Measurements from ENCODE around the gene HOXD10.

The HOXD10 gene

GRCh38 chr2:176129813-176130146 lies 13.2 kb downstream of the HOXD10 start:
- peak overlapping the region; percentile 44 for H3K4me3 ChIP-seq (ENCODE audit: low read length)

GRCh38 chr2:176130147-176130956 lies 13.8 kb downstream of the HOXD10 start:
- peak overlapping the region; percentile 22; the same call in 1 of the 2 replicates for H3K4me3 ChIP-seq (ENCODE audit: low read length)
- no peak for DNase-seq (ENCODE audit: low read depth, low spot score)

More at GRCh38 chr2:176129813-176130146, 13.2 kb downstream of the HOXD10 start:
- no peak for DNase-seq (ENCODE audit: low read depth, low spot score)

DNA sequence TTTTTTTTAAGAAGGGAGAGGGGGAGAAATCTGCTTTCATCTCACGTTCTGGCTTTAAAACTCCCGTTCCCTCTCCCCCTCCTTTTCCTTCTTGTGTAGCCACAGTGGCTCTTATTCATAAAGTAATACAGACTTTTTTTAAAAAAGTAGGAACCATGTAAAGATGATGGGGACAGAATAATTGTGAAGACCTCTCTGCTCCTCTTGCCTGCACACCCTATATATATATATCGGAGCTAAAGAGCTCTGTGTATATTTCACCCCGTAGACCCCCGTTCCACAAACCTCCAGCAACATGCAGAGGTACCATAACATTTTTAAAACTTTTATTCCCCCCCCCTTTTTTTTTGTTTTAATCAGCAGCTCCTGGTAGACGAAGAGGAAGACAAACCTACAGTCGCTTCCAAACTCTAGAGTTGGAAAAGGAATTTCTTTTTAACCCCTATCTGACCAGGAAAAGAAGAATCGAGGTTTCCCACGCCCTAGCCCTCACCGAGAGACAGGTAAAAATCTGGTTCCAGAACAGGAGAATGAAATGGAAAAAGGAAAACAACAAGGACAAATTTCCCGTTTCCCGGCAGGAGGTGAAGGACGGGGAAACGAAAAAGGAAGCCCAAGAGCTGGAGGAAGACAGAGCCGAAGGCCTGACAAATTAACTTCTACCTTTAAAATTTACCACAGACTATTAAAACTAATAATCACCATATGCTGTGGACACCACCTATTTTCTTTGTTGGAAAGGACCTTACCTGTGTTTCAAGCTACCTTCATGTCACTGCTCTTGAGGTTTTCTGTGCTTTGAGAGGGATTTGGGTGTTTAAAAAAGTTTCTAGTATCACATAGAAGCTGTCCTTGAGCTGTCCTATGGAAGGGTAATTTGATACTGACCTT lies 14.6 kb downstream of the HOXD10 start:
- DNase-seq (ENCODE audit: low read depth, low spot score), result no peak
- H3K4me3 ChIP-seq (ENCODE audit: low read length), result peak overlapping the region; percentile 22; the same call in 1 of the 2 replicates

DNA sequence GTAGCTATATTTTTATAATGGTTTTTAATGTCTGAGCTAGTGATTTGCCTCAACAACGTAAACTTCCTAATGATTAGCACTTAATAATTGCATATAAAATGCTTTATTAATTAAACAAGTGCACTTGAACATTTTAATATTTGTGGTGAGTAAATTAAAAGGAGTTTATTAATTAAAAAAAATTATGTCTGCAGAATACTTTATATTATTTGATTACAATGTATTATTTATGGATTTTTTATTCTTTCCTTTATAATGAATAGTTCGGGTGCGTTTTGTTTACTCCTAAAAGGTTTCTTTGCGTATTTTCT lies 15.2 kb downstream of the HOXD10 start:
- DNase-seq (ENCODE audit: low read depth, low spot score), result no peak
- H3K4me3 ChIP-seq (ENCODE audit: low read length), result 0 out of 2 replicates have a peak overlapping the region, but pooled peaks have one; percentile 5

DNA sequence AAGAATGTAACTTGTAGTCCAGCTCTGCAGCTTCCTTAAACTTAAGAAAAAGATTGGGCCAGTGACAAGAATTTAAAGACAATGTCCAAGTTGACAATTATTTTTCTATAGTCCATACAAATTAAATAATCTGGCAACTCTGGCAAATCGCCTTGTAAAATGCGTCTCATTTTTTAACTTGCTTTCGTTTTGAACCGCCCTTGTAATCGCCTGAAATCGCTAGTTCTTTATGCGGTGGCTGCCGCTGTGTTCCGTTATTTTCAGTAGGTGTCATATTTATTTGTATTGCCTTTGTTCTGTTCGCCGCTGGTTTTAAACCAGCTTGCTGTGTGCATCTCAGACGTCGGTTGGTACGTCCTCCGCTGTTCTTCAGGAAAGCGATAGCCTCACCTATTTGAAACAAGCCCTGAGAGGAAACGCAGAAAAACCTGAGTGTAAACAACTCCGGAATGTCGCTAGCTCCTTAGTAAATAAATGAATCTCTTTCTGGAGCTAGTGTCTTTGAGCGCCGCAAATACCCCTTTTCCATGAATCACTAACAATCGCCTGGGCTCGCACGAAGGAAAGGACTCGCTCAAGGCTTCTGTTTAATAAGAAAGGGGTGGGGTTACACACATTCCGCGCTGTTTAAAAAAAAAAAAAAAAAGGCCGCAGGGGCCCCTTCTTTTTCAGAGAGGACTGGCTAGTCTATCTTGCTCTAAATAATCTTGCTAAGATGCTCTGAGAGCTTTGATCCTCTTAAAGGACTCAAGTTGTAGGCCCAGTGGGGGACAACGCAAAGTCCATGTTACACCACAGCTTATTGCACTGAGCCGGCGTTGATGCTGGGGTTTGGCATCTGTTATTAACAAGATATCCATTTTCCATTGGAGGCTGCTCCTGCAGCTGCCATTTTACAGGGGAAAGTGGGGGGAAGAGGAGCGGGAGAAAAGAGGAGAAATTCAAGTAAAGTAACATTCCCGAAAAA lies 15.9 kb downstream of the HOXD10 start:
- peak; percentile 28 for DNase-seq (ENCODE audit: low read depth, low spot score)
- peak overlapping the region; percentile 5; the same call in 1 of the 2 replicates for H3K4me3 ChIP-seq (ENCODE audit: low read length)

- no peak for DNase-seq (ENCODE audit: low read depth, low spot score)
- no peak overlapping the region for H3K4me3 ChIP-seq (ENCODE audit: low read length)
Observed at GRCh38 chr2:176133389-176133788, 16.8 kb downstream of the HOXD10 start.

DNA sequence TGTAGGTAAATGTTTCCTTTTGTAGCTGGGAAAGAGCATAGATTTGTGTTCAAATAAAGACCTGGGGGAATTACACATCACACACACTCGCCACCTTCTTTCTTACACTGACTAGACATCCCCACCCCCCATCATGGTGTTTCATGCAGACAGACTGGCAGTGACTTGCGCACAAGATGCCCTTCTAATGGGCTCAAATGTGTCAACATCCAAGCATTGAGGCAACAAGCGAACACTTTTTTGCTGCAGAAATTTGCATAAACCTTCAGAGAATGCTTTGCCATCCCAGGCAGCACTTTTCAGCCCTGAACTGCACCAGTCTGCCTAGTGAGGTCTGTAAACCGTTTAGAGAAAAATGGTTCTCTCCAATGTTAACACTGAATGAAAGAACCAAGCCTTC lies 17.5 kb downstream of the HOXD10 start:
- DNase-seq (ENCODE audit: low read depth, low spot score), result no peak
- no peak overlapping the region for H3K4me3 ChIP-seq (ENCODE audit: low read length)

GRCh38 chr2:176135035-176135440 lies 18.5 kb downstream of the HOXD10 start:
- no peak overlapping the region for H3K4me3 ChIP-seq (ENCODE audit: low read length)
- DNase-seq (ENCODE audit: low read depth, low spot score), result no peak

- no peak for DNase-seq (ENCODE audit: low read depth, low spot score)
- no peak overlapping the region for H3K4me3 ChIP-seq (ENCODE audit: low read length)
Observed at GRCh38 chr2:176136374-176137251, 20.0 kb downstream of the HOXD10 start.

- no peak overlapping the region for H3K4me3 ChIP-seq (ENCODE audit: low read length)
- DNase-seq (ENCODE audit: low read depth, low spot score), result no peak
Observed at GRCh38 chr2:176137252-176137580, 20.6 kb downstream of the HOXD10 start.

GRCh38 chr2:176137906-176138305 lies 21.3 kb downstream of the HOXD10 start:
- H3K4me3 ChIP-seq (ENCODE audit: low read length), result no peak overlapping the region
- no peak for DNase-seq (ENCODE audit: low read depth, low spot score)

GRCh38 chr2:176138526-176138922 lies 21.9 kb downstream of the HOXD10 start:
- no peak for DNase-seq (ENCODE audit: low read depth, low spot score)
- no peak overlapping the region for H3K4me3 ChIP-seq (ENCODE audit: low read length)

DNA sequence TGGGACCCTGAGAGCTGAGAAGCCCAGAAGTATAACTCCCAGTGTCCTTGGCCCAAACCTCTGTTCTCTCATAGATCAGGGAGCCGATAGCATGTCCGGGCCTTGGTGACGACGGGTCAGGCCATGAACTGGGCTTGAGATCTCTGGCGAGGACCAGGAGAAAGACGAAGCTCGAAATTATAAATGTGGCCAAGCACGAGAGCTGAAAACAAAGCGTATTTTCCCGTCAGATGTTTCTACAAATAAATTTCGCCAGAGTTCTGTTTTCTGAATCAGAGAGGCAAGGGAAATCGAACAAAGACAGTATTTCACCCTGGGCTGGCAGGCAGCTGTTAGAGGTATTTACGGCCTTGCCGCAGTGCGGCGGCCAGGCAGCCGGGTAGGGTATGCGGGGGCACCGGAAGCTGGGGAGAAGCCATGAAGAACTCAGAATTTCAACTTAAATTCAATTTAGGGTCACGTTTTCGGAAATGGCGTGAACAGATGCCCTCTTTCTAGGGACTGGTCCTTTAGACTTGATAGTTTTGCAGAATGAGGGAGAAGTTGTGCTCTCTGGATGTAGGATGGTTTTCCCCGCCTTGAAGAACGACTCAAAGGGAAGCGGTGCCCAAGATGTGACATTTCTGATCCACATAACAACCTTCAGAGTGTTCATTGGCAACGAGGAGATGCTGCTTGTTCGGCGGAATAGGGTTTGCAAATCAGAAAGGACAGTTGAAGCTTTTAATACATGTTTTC lies 22.5 kb downstream of the HOXD10 start:
- no peak overlapping the region for H3K4me3 ChIP-seq (ENCODE audit: low read length)
- DNase-seq (ENCODE audit: low read depth, low spot score), result no peak

DNA sequence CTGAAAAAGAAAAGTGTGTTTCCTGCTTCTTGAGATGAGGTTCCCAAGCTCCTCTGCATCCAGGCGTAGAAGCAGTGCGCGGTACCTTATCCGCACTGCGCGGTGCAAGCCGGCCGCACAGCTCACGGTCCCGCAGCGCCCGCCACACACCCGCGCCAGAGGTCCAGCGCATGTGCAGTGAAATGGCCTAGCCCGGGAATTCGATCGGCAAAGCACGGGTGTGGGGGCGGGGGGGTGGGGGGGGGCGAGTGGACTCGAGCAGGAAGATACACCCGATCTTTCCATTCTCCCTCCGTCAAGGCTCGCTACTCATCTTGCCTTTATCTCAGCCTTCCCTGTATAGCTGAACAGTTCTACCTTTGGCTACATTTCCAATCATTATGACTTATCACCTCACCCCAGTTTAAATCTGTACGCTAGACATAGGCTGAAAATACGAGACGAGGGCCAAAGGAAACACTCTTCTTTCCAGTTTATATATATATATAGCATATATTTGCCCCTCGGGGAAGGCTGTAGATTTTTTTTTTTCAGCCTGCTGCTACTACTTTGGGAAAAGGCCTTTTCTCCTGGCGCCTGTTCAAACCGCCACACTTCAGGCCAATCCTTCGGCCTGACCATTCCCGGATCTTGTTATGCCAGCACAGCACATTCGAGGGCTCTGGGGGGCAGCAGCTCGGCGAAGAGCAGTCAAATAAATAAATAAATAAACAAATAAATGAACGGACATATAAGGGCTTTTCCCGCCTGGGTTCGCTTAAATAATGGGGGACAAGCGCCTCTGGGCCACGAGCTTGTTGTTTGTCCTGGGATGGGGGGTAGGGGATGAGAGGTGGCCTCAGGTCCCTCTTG lies 23.3 kb downstream of the HOXD10 start:
- no peak for DNase-seq (ENCODE audit: low read depth, low spot score)
- H3K4me3 ChIP-seq (ENCODE audit: low read length), result peak overlapping the region; percentile 49

DNA sequence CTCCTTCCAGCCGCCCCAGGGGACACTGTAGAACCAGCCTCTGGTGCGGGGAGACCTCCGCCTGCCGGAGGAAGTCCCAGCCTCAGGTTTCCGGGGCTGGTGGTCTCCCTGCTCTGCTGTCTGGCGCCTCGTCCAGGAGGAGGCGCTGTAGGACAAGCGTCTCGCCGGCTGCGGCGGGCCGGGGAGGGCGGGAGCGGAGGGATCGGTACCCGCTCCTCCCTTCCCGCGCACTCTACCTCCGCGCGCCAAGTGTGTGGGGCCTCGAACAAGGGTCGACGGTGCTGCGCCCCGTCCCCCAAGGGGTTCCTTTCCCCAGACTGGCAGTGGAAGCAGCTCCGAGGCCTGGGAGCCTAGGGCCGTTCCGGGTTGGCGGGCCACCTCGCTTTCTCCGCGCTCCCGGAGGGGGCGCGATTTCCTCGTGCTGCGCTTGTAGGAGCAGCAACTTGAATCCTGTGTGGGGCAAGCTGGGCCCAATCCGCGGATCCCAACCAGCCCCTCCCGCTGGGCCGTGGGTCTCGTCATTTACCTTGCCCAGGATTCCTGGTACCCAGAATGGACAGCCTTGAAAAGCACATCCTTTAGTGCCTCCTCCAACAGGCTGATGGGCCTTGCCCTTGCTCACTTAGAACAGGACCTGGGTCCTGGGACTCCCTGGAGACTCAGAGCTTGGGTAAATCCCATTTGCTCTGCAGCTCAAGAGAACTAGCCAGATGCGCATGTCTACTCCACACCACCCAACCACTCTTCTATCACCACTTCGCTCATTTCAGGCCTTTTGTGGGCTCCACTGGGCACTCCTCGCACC lies 24.1 kb downstream of the HOXD10 start:
- peak; percentile 80 for DNase-seq (ENCODE audit: low read depth, low spot score)
- H3K4me3 ChIP-seq (ENCODE audit: low read length), result peak overlapping the region; percentile 49

- H3K4me3 ChIP-seq (ENCODE audit: low read length), result no peak overlapping the region
- DNase-seq (ENCODE audit: low read depth, low spot score), result no peak
Observed at GRCh38 chr2:176142281-176142680, 25.7 kb downstream of the HOXD10 start.

All from Jurkat, Clone E6-1 (cell line).